ENCODE results near the gene YWHAE. TPM values are rescaled to one million over a fixed set of nuclear protein-coding genes. Genes with fewer than 3 reads are reported as not detected.

YWHAE gene
- total RNA-seq (2022; extraction: Qiagen RNA extraction; ENCODE audit: low read depth), result 519 to 1,221 TPM (median 591 TPM) in 5 replicates

DNA sequence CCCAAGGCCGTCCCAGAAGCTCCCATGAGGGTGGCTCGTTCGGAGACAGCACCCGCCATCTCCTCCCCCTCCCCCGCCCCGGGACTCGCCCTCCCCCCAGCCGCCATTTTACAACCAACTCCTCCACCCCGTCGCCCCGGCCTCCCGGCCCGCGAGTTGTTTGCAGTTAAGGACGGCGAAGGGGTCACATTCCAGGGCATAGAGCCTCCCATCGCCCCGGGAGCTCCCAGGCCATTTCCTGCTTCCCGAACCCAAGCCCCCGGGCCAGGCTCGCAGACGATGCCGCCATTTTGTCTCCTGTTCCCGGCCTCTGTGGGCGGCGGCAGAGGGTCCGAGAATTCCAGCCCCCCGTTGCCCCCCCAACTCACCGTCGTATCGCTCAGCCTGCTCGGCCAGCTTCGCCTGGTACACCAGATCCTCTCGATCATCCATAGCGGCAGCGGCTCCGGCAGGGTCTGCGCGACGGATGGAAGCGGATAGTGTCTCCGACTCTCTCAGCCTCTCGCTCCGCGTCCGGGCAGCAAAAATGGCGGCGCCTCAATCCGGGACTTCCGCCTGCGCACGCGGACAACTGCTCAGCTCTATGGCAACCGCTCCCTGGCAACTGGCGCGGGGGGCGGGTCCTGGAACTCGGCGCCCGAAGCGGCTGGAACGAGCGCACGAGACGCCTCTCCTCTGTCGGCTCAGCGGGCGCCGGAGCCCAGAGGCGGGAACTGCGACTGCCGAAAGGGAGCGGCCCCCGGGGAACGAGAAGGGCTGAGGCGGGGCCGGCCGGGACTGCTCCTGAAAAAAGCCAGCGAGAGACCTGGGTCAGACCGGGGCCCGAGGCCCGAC lies at the start of gene YWHAE:
Gene YWHAE (minus strand): TSS at position 544 of the 834 bp plus-strand sequence. CDS start 112 bp downstream, at position 432.

Other genes starting within 250 kb of the YWHAE start
- gene ABR, start 220.2 kb downstream of the YWHAE start, total RNA-seq (2022; extraction: Qiagen RNA extraction; ENCODE audit: low read depth), result 100 to 116 TPM (median 109 TPM) in 5 replicates
- not detected in 5 replicates for gene BHLHA9, start 129.8 kb downstream of the YWHAE start, total RNA-seq (2022; extraction: Qiagen RNA extraction; ENCODE audit: low read depth)
- not detected in 5 replicates for gene TRARG1, start 120.6 kb downstream of the YWHAE start, total RNA-seq (2022; extraction: Qiagen RNA extraction; ENCODE audit: low read depth)
- 75.9 to 85.1 TPM (median 79.6 TPM) in 5 replicates for gene CRK, start 56.0 kb upstream of the YWHAE start, total RNA-seq (2022; extraction: Qiagen RNA extraction; ENCODE audit: low read depth)
- 112 to 136 TPM (median 131 TPM) in 5 replicates for gene MYO1C, start 92.5 kb upstream of the YWHAE start, total RNA-seq (2022; extraction: Qiagen RNA extraction; ENCODE audit: low read depth)
- gene INPP5K, start 116.4 kb upstream of the YWHAE start, total RNA-seq (2022; extraction: Qiagen RNA extraction; ENCODE audit: low read depth), result 20.5 to 26.0 TPM (median 25.4 TPM) in 5 replicates
- gene PITPNA, start 162.6 kb upstream of the YWHAE start, total RNA-seq (2022; extraction: Qiagen RNA extraction; ENCODE audit: low read depth), result 61.0 to 66.7 TPM (median 61.2 TPM) in 5 replicates
- 5.5 to 8.5 TPM (median 6.5 TPM) in 5 replicates for gene SLC43A2, start 228.6 kb upstream of the YWHAE start, total RNA-seq (2022; extraction: Qiagen RNA extraction; ENCODE audit: low read depth)
- gene SCARF1, start 245.5 kb upstream of the YWHAE start, total RNA-seq (2022; extraction: Qiagen RNA extraction; ENCODE audit: low read depth), result 0.24 to 0.38 TPM (median 0.31 TPM) in 5 replicates
- gene RILP, start 249.6 kb upstream of the YWHAE start, total RNA-seq (2022; extraction: Qiagen RNA extraction; ENCODE audit: low read depth), result 12.8 to 19.6 TPM (median 18.5 TPM) in 5 replicates